Activated CD4-positive, alpha-beta T cell treated with anti-CD3 and anti-CD28 coated beads, Interleukin-2, amount 10 ng/mL, durations not matched to agents 7 days and 5 days (primary cell): ENCODE data around the gene RNF223. TPM values are rescaled to one million over a fixed set of nuclear protein-coding genes. Genes with fewer than 3 reads are reported as not detected.

Experiments used
- CTCF ChIA-PET: fragments of 350-600 bp; sonication (Branson Sonifier 250); formaldehyde crosslinking; loops from one replicate; lab custom pipeline; 2021; ENCODE audit warnings: antibody characterized with exemption; lab: Charles Lee
- POLR2A ChIA-PET: fragments of 350-600 bp; sonication (Branson Sonifier 250); formaldehyde crosslinking; loops from one replicate; lab custom pipeline; 2021; ENCODE audit warnings: antibody characterized with exemption; lab: Charles Lee
- DNase-seq: peaks from one replicate; pipeline ENCODE4 v3.0.0-alpha.2; 2020
- H3K27ac Mint-ChIP-seq: one replicate; pipeline ENCODE4 v1.8.0; 2021; ENCODE audit warnings: mild to moderate bottlenecking, moderate library complexity, mixed read lengths
- H3K27me3 Mint-ChIP-seq: one replicate; pipeline ENCODE4 v1.8.0; 2021; ENCODE audit warnings: mixed read lengths
- H3K36me3 Mint-ChIP-seq: one replicate; pipeline ENCODE4 v1.8.0; 2021; ENCODE audit warnings: low read depth, mixed read lengths
- H3K4me1 Mint-ChIP-seq: one replicate; pipeline ENCODE4 v1.8.0; 2021; ENCODE audit warnings: mixed read lengths
- H3K4me3 Mint-ChIP-seq: one replicate; pipeline ENCODE4 v1.8.0; 2021; ENCODE audit warnings: mild to moderate bottlenecking, moderate library complexity, mixed read lengths
- H3K9me3 Mint-ChIP-seq: one replicate; pipeline ENCODE4 v1.8.0; 2021; ENCODE audit warnings: mixed read lengths
- total RNA-seq, 2 experiments: library from RNA; stranded (reverse); gene quantifications; one replicate each; pipeline ENCODE4 v1.2.3, GENCODE V29; 2021

The RNF223 gene
- total RNA-seq, 2 experiments from 2014 or later, result not detected

GRCh38 chr1:1026599-1027413 is 47.3 kb downstream of the RNF223 start:
- no peak overlapping the region for H3K27ac Mint-ChIP-seq
- no peak overlapping the region for H3K4me3 Mint-ChIP-seq
- H3K27me3 Mint-ChIP-seq, result peaks cover 11% of the 10 kb centered on the region
- H3K9me3 Mint-ChIP-seq, result no peaks in the 10 kb centered on the region
- H3K4me1 Mint-ChIP-seq, result peaks cover 11% of the 10 kb centered on the region
- no peak for DNase-seq
- no peaks in the 10 kb centered on the region for H3K36me3 Mint-ChIP-seq
- CTCF ChIA-PET, result no interaction called here
- POLR2A ChIA-PET, result no interaction called here

- ChIA-PET CTCF (interaction anchor here (0.7 to 1.0 kb wide), 2 partner anchors 12 to 97 kb away, joined by 3 read pairs; partner anchors contain the start of gene ISG15), POLR2A (no interaction called here)
- Mint-ChIP-seq H3K27ac (no peak overlapping the region), H3K4me1 (peaks cover 13% of the 10 kb centered on the region), H3K36me3 (no peaks in the 10 kb centered on the region), H3K27me3 (peaks cover 16% of the 10 kb centered on the region), H3K4me3 (no peak overlapping the region), H3K9me3 (no peaks in the 10 kb centered on the region)
- no peak for DNase-seq
These were observed 48.4 kb downstream of the RNF223 start for GRCh38 chr1:1025730-1026129.

GRCh38 chr1:1024771-1025699 is 49.1 kb downstream of the RNF223 start:
- CTCF ChIA-PET, result interaction anchor here (0.7 to 2.2 kb wide), 4 partner anchors 11 to 98 kb away, joined by 3 to 6 read pairs (median 4); partner anchors contain the start of gene ISG15
- Mint-ChIP-seq H3K9me3 (no peaks in the 10 kb centered on the region), H3K27me3 (peaks cover 16% of the 10 kb centered on the region), H3K4me1 (peaks cover 13% of the 10 kb centered on the region), H3K36me3 (no peaks in the 10 kb centered on the region), H3K4me3 (no peak overlapping the region), H3K27ac (no peak overlapping the region)
- DNase-seq, result no peak
- POLR2A ChIA-PET, result no interaction called here

GRCh38 chr1:1024149-1024770 is 49.8 kb downstream of the RNF223 start:
- Mint-ChIP-seq H3K4me1 (peaks cover 13% of the 10 kb centered on the region), H3K27ac (no peak overlapping the region), H3K36me3 (no peaks in the 10 kb centered on the region), H3K4me3 (no peak overlapping the region), H3K9me3 (no peaks in the 10 kb centered on the region), H3K27me3 (peaks cover 16% of the 10 kb centered on the region)
- ChIA-PET CTCF (interaction anchor here (0.9 to 2.2 kb wide), 5 partner anchors 9 to 67 kb away, joined by 3 to 6 read pairs (median 4); no protein-coding TSS in a partner anchor), POLR2A (no interaction called here)
- DNase-seq, result no peak

- CTCF ChIA-PET, result interaction anchor here (0.7 to 2.2 kb wide), 6 partner anchors 9 to 67 kb away, joined by 3 to 6 read pairs (median 4); no protein-coding TSS in a partner anchor
- Mint-ChIP-seq H3K4me1 (peaks cover 18% of the 10 kb centered on the region), H3K36me3 (no peaks in the 10 kb centered on the region), H3K27ac (no peak overlapping the region), H3K9me3 (no peaks in the 10 kb centered on the region), H3K27me3 (peaks cover 16% of the 10 kb centered on the region), H3K4me3 (no peak overlapping the region)
- POLR2A ChIA-PET, result no interaction called here
- no peak for DNase-seq
These were observed 50.4 kb downstream of the RNF223 start for GRCh38 chr1:1023700-1024099.

- Mint-ChIP-seq H3K27ac (peak overlapping the region; percentile 38), H3K4me1 (peaks cover 22% of the 10 kb centered on the region), H3K9me3 (no peaks in the 10 kb centered on the region), H3K4me3 (peak overlapping the region; percentile 19), H3K36me3 (peaks cover 3% of the 10 kb centered on the region), H3K27me3 (peaks cover 16% of the 10 kb centered on the region)
- ChIA-PET POLR2A (no interaction called here), CTCF (no interaction called here)
- no peak for DNase-seq
These were observed 51.6 kb downstream of the RNF223 start for GRCh38 chr1:1022302-1023009.

GRCh38 chr1:1021920-1022259 is 52.2 kb downstream of the RNF223 start:
- H3K36me3 Mint-ChIP-seq, result peaks cover 9% of the 10 kb centered on the region

GRCh38 chr1:1021010-1021919 is 52.8 kb downstream of the RNF223 start:
- Mint-ChIP-seq H3K27me3 (peaks cover 14% of the 10 kb centered on the region), H3K4me3 (peak overlapping the region; percentile 55), H3K9me3 (peaks cover 5% of the 10 kb centered on the region), H3K27ac (no peak overlapping the region), H3K4me1 (peaks cover 27% of the 10 kb centered on the region), H3K36me3 (peaks cover 12% of the 10 kb centered on the region)
- ChIA-PET CTCF (no interaction called here), POLR2A (no interaction called here)
- no peak for DNase-seq

More at GRCh38 chr1:1021920-1022259, 52.2 kb downstream of the RNF223 start:
- peaks cover 27% of the 10 kb centered on the region for H3K4me1 Mint-ChIP-seq
- no peak overlapping the region for H3K27ac Mint-ChIP-seq
- peaks cover 5% of the 10 kb centered on the region for H3K9me3 Mint-ChIP-seq
- no peak overlapping the region for H3K4me3 Mint-ChIP-seq
- POLR2A ChIA-PET, result no interaction called here
- no peak for DNase-seq
- peaks cover 14% of the 10 kb centered on the region for H3K27me3 Mint-ChIP-seq
- CTCF ChIA-PET, result no interaction called here

Other genes starting within 250 kb of the RNF223 start
- gene SAMD11, start 150.4 kb downstream of the RNF223 start, total RNA-seq, result not detected
- 10 to 100 TPM; 60.5 to 71.8 TPM for gene NOC2L, start 115.0 kb downstream of the RNF223 start, total RNA-seq
- 10 to 100 TPM; 23.6 to 27.1 TPM for gene KLHL17, start 113.7 kb downstream of the RNF223 start, total RNA-seq
- gene PLEKHN1, start 107.8 kb downstream of the RNF223 start, total RNA-seq, result 1 to 10 TPM; 3.2 TPM
- not detected for gene PERM1, start 92.2 kb downstream of the RNF223 start, total RNA-seq
- under 1 TPM; 0.42 to 0.46 TPM for gene HES4, start 74.2 kb downstream of the RNF223 start, total RNA-seq
- 100 to 1,000 TPM; 237 to 332 TPM for gene ISG15, start 60.8 kb downstream of the RNF223 start, total RNA-seq
- 1 to 10 TPM; 7.4 to 8.3 TPM for gene AGRN, start 54.2 kb downstream of the RNF223 start, total RNA-seq
- gene C1orf159, start 41.8 kb upstream of the RNF223 start, total RNA-seq, result 10 to 100 TPM; 18.0 to 22.0 TPM
- gene TTLL10, start 99.6 kb upstream of the RNF223 start, total RNA-seq, result under 1 TPM; 0.15 to 0.27 TPM
- gene TNFRSF18, start 132.3 kb upstream of the RNF223 start, total RNA-seq, result 10 to 100 TPM; 26.0 to 33.9 TPM
- gene TNFRSF4, start 139.8 kb upstream of the RNF223 start, total RNA-seq, result 10 to 100 TPM; 44.1 to 52.8 TPM
- 10 to 100 TPM; 81.7 to 91.4 TPM for gene SDF4, start 157.7 kb upstream of the RNF223 start, total RNA-seq
- 10 to 100 TPM; 15.8 to 19.2 TPM for gene B3GALT6, start 157.9 kb upstream of the RNF223 start, total RNA-seq
- 1 to 10 TPM; 1.2 to 1.4 TPM for gene C1QTNF12, start 172.4 kb upstream of the RNF223 start, total RNA-seq
- gene UBE2J2, start 199.5 kb upstream of the RNF223 start, total RNA-seq, result 10 to 100 TPM; 63.4 to 63.7 TPM
- gene SCNN1D, start 206.1 kb upstream of the RNF223 start, total RNA-seq, result 1 to 10 TPM; 5.1 to 6.6 TPM
- 10 to 100 TPM; 69.5 to 92.1 TPM for gene ACAP3, start 233.6 kb upstream of the RNF223 start, total RNA-seq
- gene PUSL1, start 234.3 kb upstream of the RNF223 start, total RNA-seq, result 10 to 100 TPM; 18.9 to 24.4 TPM